GM12892 (cell line): ENCODE data around the gene CALM3.

Experiments used
- POLR2A ChIP-seq: IDR thresholded peaks from 2 replicates; pipeline ENCODE4 v1.6.1; 2011; ENCODE audit warnings: low read depth, low read length, control low read depth
- POLR2AphosphoS5 ChIP-seq: IDR thresholded peaks from 2 replicates; pipeline ENCODE4 v1.6.1; 2011; ENCODE audit warnings: low read depth, low read length, control low read depth
- TAF1 ChIP-seq: IDR thresholded peaks from 2 replicates; pipeline ENCODE4 v1.6.1; 2011; ENCODE audit warnings: low read depth, mild to moderate bottlenecking, control low read depth, low read length, borderline replicate concordance

- TF ChIP-seq POLR2A (no peak), POLR2AphosphoS5 (no peak), TAF1 (no peak)
These were observed 33.6 kb downstream of the CALM3 start for GRCh38 chr19:46634656-46635218.
